22Rv1 (cell line): ENCODE results near the gene ELOVL7.

ENCODE experiments used
- CTCF ChIP-seq: fragments of 450-650 bp; IDR thresholded peaks from 2 replicates; pipeline ENCODE4 v1.5.1; 2017; ENCODE audit warnings: mild to moderate bottlenecking
- ZFX ChIP-seq: fragments of 450-650 bp; IDR thresholded peaks from 2 replicates; pipeline ENCODE4 v1.6.1; 2017; ENCODE audit warnings: antibody characterized with exemption, borderline replicate concordance

- TF ChIP-seq CTCF (no peak), ZFX (no peak)
Measured at GRCh38 chr5:60765019-60765709, 78.9 kb downstream of the ELOVL7 start.
